ENCODE data around the gene LGALS16. TPM values are rescaled to one million over a fixed set of nuclear protein-coding genes. Genes with fewer than 3 reads are reported as not detected.

LGALS16 gene
- total RNA-seq (not detected in 2 replicates), polyA plus RNA-seq (not detected in 2 replicates), polyA minus RNA-seq (ENCODE audit: low replicate concordance) (not detected in 2 replicates)
- not detected in 2 replicates for polyA plus RNA-seq (2012)

- H3K9me3 ChIP-seq (ENCODE audit: control insufficient read depth, insufficient read depth, low read depth, low read length): no peaks in the 10 kb centered on the region
- H3K4me1 ChIP-seq (ENCODE audit: control insufficient read depth, extremely low read depth, insufficient read depth, low read length): no peaks in the 10 kb centered on the region
- DNase-seq (ENCODE audit: low read depth in 2 of 2): no peak
- no peaks in the 10 kb centered on the region for H3K27me3 ChIP-seq (ENCODE audit: control insufficient read depth, insufficient read depth, low read length)
- H4K20me1 ChIP-seq (ENCODE audit: control insufficient read depth, extremely low read depth, insufficient read depth, low read length): no peaks in the 10 kb centered on the region
- no peaks in the 10 kb centered on the region for H3K36me3 ChIP-seq (ENCODE audit: control insufficient read depth, insufficient read depth, low read length)
- H2AFZ ChIP-seq (ENCODE audit: low read length): no peak within 1 kb of the TSS
- no peak within 1 kb of the TSS for H3K27ac ChIP-seq (ENCODE audit: insufficient read depth, low read length)
- no peaks in the 10 kb centered on the region for H3K79me2 ChIP-seq (ENCODE audit: control insufficient read depth, insufficient read depth, low read length)
- TF ChIP-seq EZH2 (IDR thresholded peaks at IDR 0.05; ENCODE audit: low read length, missing control alignments): no peak
- TF ChIP-seq, protein P1, sequence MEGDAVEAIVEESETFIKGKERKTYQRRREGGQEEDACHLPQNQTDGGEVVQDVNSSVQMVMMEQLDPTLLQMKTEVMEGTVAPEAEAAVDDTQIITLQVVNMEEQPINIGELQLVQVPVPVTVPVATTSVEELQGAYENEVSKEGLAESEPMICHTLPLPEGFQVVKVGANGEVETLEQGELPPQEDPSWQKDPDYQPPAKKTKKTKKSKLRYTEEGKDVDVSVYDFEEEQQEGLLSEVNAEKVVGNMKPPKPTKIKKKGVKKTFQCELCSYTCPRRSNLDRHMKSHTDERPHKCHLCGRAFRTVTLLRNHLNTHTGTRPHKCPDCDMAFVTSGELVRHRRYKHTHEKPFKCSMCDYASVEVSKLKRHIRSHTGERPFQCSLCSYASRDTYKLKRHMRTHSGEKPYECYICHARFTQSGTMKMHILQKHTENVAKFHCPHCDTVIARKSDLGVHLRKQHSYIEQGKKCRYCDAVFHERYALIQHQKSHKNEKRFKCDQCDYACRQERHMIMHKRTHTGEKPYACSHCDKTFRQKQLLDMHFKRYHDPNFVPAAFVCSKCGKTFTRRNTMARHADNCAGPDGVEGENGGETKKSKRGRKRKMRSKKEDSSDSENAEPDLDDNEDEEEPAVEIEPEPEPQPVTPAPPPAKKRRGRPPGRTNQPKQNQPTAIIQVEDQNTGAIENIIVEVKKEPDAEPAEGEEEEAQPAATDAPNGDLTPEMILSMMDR (conservative IDR thresholded peaks at IDR 0.05 in 1 of 2, IDR thresholded peaks at IDR 0.05 in 1 of 2; ENCODE audit: low read depth in 1 of 2, low read length in 2 of 2): no peak
- H3K4me2 ChIP-seq (ENCODE audit: extremely low read depth, insufficient read depth, low read length): no peak within 1 kb of the TSS
- no peak within 1 kb of the TSS for H3K4me3 ChIP-seq (replicated peaks in 1 of 4; ENCODE audit: control extremely low read depth in 1 of 4, insufficient read depth in 1 of 4, low read depth in 3 of 4, low read length in 4 of 4)
- H3K9ac ChIP-seq (ENCODE audit: insufficient read depth, low read length): no peak within 1 kb of the TSS
Measured at GRCh38 chr19:39655613-39656012, at the start of gene LGALS16. Gene LGALS16, plus strand, starts transcription at chr19:39655913. Its CDS starts 49 bp downstream, at chr19:39655962.

- TF ChIP-seq, protein P1 (conservative IDR thresholded peaks at IDR 0.05 in 1 of 2, IDR thresholded peaks at IDR 0.05 in 1 of 2; ENCODE audit: low read depth in 1 of 2, low read length in 2 of 2): no peak
- no peak for TF ChIP-seq EZH2 (IDR thresholded peaks at IDR 0.05; ENCODE audit: low read length, missing control alignments)
- H3K27me3 ChIP-seq (ENCODE audit: control insufficient read depth, insufficient read depth, low read length): no peaks in the 10 kb centered on the region
Measured at GRCh38 chr19:39607021-39607420, 48.7 kb upstream of the LGALS16 start.

DNA sequence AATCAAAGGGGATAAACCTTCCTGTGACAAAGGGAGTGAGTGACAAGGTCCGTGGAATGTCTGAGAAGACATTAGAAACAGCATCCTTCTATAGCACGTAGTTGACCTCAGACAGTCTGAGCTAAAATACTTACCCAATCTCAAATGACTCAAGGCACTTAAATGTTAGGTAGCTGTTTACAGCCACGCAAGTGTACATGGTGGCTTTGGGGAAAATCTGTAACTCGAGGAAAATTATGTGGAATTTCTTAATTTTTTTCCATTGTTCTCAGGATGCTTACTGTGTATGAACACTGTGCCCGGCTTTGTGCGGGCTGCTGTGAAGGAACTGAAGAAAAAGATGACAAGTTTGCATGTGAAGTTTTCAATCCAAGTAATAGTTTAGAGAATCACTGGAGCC, 48.2 kb upstream of the LGALS16 start:
- H3K4me1 ChIP-seq (ENCODE audit: control insufficient read depth, extremely low read depth, insufficient read depth, low read length): no peaks in the 10 kb centered on the region
- no peak overlapping the region for H2AFZ ChIP-seq (ENCODE audit: low read length)
- no peak overlapping the region for H3K27ac ChIP-seq (ENCODE audit: insufficient read depth, low read length)
- H3K4me2 ChIP-seq (ENCODE audit: extremely low read depth, insufficient read depth, low read length): no peak overlapping the region
- no peak overlapping the region for H3K4me3 ChIP-seq (replicated peaks in 1 of 4; ENCODE audit: control extremely low read depth in 1 of 4, insufficient read depth in 1 of 4, low read depth in 3 of 4, low read length in 4 of 4)
- no peak for TF ChIP-seq EZH2 (IDR thresholded peaks at IDR 0.05; ENCODE audit: low read length, missing control alignments)
- TF ChIP-seq, protein P1 (conservative IDR thresholded peaks at IDR 0.05 in 1 of 2, IDR thresholded peaks at IDR 0.05 in 1 of 2; ENCODE audit: low read depth in 1 of 2, low read length in 2 of 2): no peak
- H3K27me3 ChIP-seq (ENCODE audit: control insufficient read depth, insufficient read depth, low read length): no peaks in the 10 kb centered on the region
- H3K9me3 ChIP-seq (ENCODE audit: control insufficient read depth, insufficient read depth, low read depth, low read length): no peaks in the 10 kb centered on the region
- DNase-seq (ENCODE audit: low read depth in 2 of 2): no peak
- no peak overlapping the region for H3K9ac ChIP-seq (ENCODE audit: insufficient read depth, low read length)
- no peaks in the 10 kb centered on the region for H3K79me2 ChIP-seq (ENCODE audit: control insufficient read depth, insufficient read depth, low read length)
- no peaks in the 10 kb centered on the region for H3K36me3 ChIP-seq (ENCODE audit: control insufficient read depth, insufficient read depth, low read length)
- H4K20me1 ChIP-seq (ENCODE audit: control insufficient read depth, extremely low read depth, insufficient read depth, low read length): no peaks in the 10 kb centered on the region

More at GRCh38 chr19:39607021-39607420, 48.7 kb upstream of the LGALS16 start:
- Histone ChIP-seq H3K9me3 (ENCODE audit: control insufficient read depth, insufficient read depth, low read depth, low read length) (no peaks in the 10 kb centered on the region), H3K4me2 (ENCODE audit: extremely low read depth, insufficient read depth, low read length) (no peak overlapping the region), H3K27ac (ENCODE audit: insufficient read depth, low read length) (no peak overlapping the region), H4K20me1 (ENCODE audit: control insufficient read depth, extremely low read depth, insufficient read depth, low read length) (no peaks in the 10 kb centered on the region), H3K79me2 (ENCODE audit: control insufficient read depth, insufficient read depth, low read length) (no peaks in the 10 kb centered on the region), H3K9ac (ENCODE audit: insufficient read depth, low read length) (no peak overlapping the region), H3K36me3 (ENCODE audit: control insufficient read depth, insufficient read depth, low read length) (no peaks in the 10 kb centered on the region), H2AFZ (ENCODE audit: low read length) (no peak overlapping the region), H3K4me3 (replicated peaks in 1 of 4; ENCODE audit: control extremely low read depth in 1 of 4, insufficient read depth in 1 of 4, low read depth in 3 of 4, low read length in 4 of 4) (no peak overlapping the region), H3K4me1 (ENCODE audit: control insufficient read depth, extremely low read depth, insufficient read depth, low read length) (no peaks in the 10 kb centered on the region)
- DNase-seq (ENCODE audit: low read depth in 2 of 2): no peak

Data from fibroblast of lung (primary cell).